ENCODE data around the gene ZNF883. TPM values are rescaled to one million over a fixed set of nuclear protein-coding genes. Genes with fewer than 3 reads are reported as not detected.

ZNF883 gene
- total and polyA plus RNA-seq, 4 experiments from 2014 or later, result 0.67 to 1.7 (median 1.2) TPM

GRCh38 chr9:113026200-113026599 is 14.2 kb upstream of the ZNF883 start:
- H3K4me1 Mint-ChIP-seq, result no peaks in the 10 kb centered on the region
- Histone ChIP-seq H3K4me3 (ENCODE audit: low read length in 2 of 2) (no peak overlapping the region), H3K36me3 (ENCODE audit: insufficient read depth, low read length) (no peaks in the 10 kb centered on the region), H3K27ac (ENCODE audit: low read depth, low read length) (no peak overlapping the region), H3K4me1 (ENCODE audit: insufficient read depth, low read length) (no peaks in the 10 kb centered on the region), H3K27me3 (ENCODE audit: insufficient read depth, low read length) (no peaks in the 10 kb centered on the region), H3K9me3 (ENCODE audit: control insufficient read depth in 1 of 2, low read length in 2 of 2) (peaks cover 0 to 13% of the 10 kb centered on the region in 2 donors)
- no peak for DNase-seq
- ChIA-PET CTCF (ENCODE audit: partially characterized antibody) (no interaction called here), POLR2A (ENCODE audit: partially characterized antibody) (no interaction called here)
- intact Hi-C loops (cut with micrococcal nuclease), result no loop called here
- no peaks in the 10 kb centered on the region for H3K27me3 Mint-ChIP-seq
- no peak overlapping the region for H3K4me3 Mint-ChIP-seq
- H3K36me3 Mint-ChIP-seq, result peaks cover 2 to 19% of the 10 kb centered on the region in 2 donors
- H3K27ac Mint-ChIP-seq, result no peak overlapping the region
- H3K9me3 Mint-ChIP-seq, result peaks cover 5 to 85% (median 73%) of the 10 kb centered on the region in 8 donors

GRCh38 chr9:113018247-113018646 is 6.3 kb upstream of the ZNF883 start:
- peak overlapping the region in 1 of 7 donors; percentile 73 for H3K27ac Mint-ChIP-seq
- H3K4me1 ChIP-seq (ENCODE audit: insufficient read depth, low read length), result no peaks in the 10 kb centered on the region
- intact Hi-C loops (cut with micrococcal nuclease), result no loop called here
- H3K27me3 ChIP-seq (ENCODE audit: insufficient read depth, low read length), result no peaks in the 10 kb centered on the region
- peaks cover 0 to 82% (median 67%) of the 10 kb centered on the region in 8 donors for H3K9me3 Mint-ChIP-seq
- peaks cover 5% of the 10 kb centered on the region in 2 donors for H3K36me3 Mint-ChIP-seq
- DNase-seq, result no peak
- ChIA-PET POLR2A (ENCODE audit: partially characterized antibody) (no interaction called here), CTCF (ENCODE audit: partially characterized antibody) (no interaction called here)
- no peak overlapping the region for H3K4me3 ChIP-seq (ENCODE audit: low read length in 2 of 2)
- H3K27ac ChIP-seq (ENCODE audit: low read depth, low read length), result no peak overlapping the region
- no peaks in the 10 kb centered on the region for H3K4me1 Mint-ChIP-seq
- no peak overlapping the region for H3K4me3 Mint-ChIP-seq
- peaks cover 0 to 7% of the 10 kb centered on the region in 2 donors for H3K9me3 ChIP-seq (ENCODE audit: control insufficient read depth in 1 of 2, low read length in 2 of 2)
- H3K36me3 ChIP-seq (ENCODE audit: insufficient read depth, low read length), result no peaks in the 10 kb centered on the region
- H3K27me3 Mint-ChIP-seq, result peaks cover 2 to 4% of the 10 kb centered on the region in 2 donors

- peaks cover 6 to 19% of the 10 kb centered on the region in 2 donors for H3K36me3 Mint-ChIP-seq
- H3K4me3 Mint-ChIP-seq, result peak overlapping the region in 6 of 8 donors; percentile 5 to 84 (median 78)
- no peak overlapping the region for H3K27ac Mint-ChIP-seq
- Histone ChIP-seq H3K4me3 (ENCODE audit: low read length in 2 of 2) (no peak overlapping the region), H3K4me1 (ENCODE audit: insufficient read depth, low read length) (no peaks in the 10 kb centered on the region), H3K9me3 (ENCODE audit: control insufficient read depth in 1 of 2, low read length in 2 of 2) (no peaks in the 10 kb centered on the region), H3K27ac (ENCODE audit: low read depth, low read length) (no peak overlapping the region), H3K27me3 (ENCODE audit: insufficient read depth, low read length) (no peaks in the 10 kb centered on the region), H3K36me3 (ENCODE audit: insufficient read depth, low read length) (no peaks in the 10 kb centered on the region)
- H3K9me3 Mint-ChIP-seq, result peaks cover 4 to 80% (median 55%) of the 10 kb centered on the region in 8 donors
- peaks cover 8 to 10% of the 10 kb centered on the region in 2 donors for H3K27me3 Mint-ChIP-seq
- intact Hi-C loops (cut with micrococcal nuclease), result no loop called here
- POLR2A ChIA-PET (ENCODE audit: partially characterized antibody), result no interaction called here
- CTCF ChIA-PET (ENCODE audit: partially characterized antibody), result no interaction called here
- no peak for DNase-seq
- peaks cover 0 to 11% (median 2%) of the 10 kb centered on the region in 4 donors for H3K4me1 Mint-ChIP-seq
These were observed 500 bp upstream of the ZNF883 start for GRCh38 chr9:113012492-113012891.

- Histone ChIP-seq H3K36me3 (ENCODE audit: insufficient read depth, low read length) (no peaks in the 10 kb centered on the region), H3K9me3 (ENCODE audit: control insufficient read depth in 1 of 2, low read length in 2 of 2) (no peaks in the 10 kb centered on the region), H3K4me1 (ENCODE audit: insufficient read depth, low read length) (no peaks in the 10 kb centered on the region), H3K27me3 (ENCODE audit: insufficient read depth, low read length) (no peaks in the 10 kb centered on the region), H3K4me3 (ENCODE audit: low read length in 2 of 2) (no peak overlapping the region), H3K27ac (ENCODE audit: low read depth, low read length) (no peak overlapping the region)
- Mint-ChIP-seq H3K9me3 (peaks cover 11 to 80% (median 55%) of the 10 kb centered on the region in 8 donors), H3K4me3 (no peak overlapping the region), H3K4me1 (no peaks in the 10 kb centered on the region), H3K27me3 (peaks cover 0 to 3% of the 10 kb centered on the region in 2 donors), H3K36me3 (peaks cover 11 to 47% of the 10 kb centered on the region in 2 donors), H3K27ac (no peak overlapping the region)
- intact Hi-C loops (cut with micrococcal nuclease), result no loop called here
- ChIA-PET POLR2A (ENCODE audit: partially characterized antibody) (no interaction called here), CTCF (ENCODE audit: partially characterized antibody) (no interaction called here)
- DNase-seq, result no peak
These were observed 6.2 kb downstream of the ZNF883 start for GRCh38 chr9:113005777-113006176.

GRCh38 chr9:112997236-112997941 is 14.6 kb downstream of the ZNF883 start:
- CTCF ChIA-PET (ENCODE audit: partially characterized antibody), result no interaction called here
- H3K4me3 ChIP-seq (ENCODE audit: low read length in 2 of 2), result no peak overlapping the region
- no peak overlapping the region for H3K27ac ChIP-seq (ENCODE audit: low read depth, low read length)
- POLR2A ChIA-PET (ENCODE audit: partially characterized antibody), result no interaction called here
- H3K9me3 Mint-ChIP-seq, result peaks cover 7 to 87% (median 75%) of the 10 kb centered on the region in 8 donors
- intact Hi-C loops (cut with micrococcal nuclease), result no loop called here
- no peaks in the 10 kb centered on the region for H3K4me1 Mint-ChIP-seq
- H3K4me1 ChIP-seq (ENCODE audit: insufficient read depth, low read length), result no peaks in the 10 kb centered on the region
- H3K36me3 ChIP-seq (ENCODE audit: insufficient read depth, low read length), result no peaks in the 10 kb centered on the region
- H3K4me3 Mint-ChIP-seq, result no peak overlapping the region
- peaks cover 22 to 42% of the 10 kb centered on the region in 2 donors for H3K36me3 Mint-ChIP-seq
- H3K27me3 ChIP-seq (ENCODE audit: insufficient read depth, low read length), result no peaks in the 10 kb centered on the region
- H3K27ac Mint-ChIP-seq, result no peak overlapping the region
- peaks cover 0 to 33% of the 10 kb centered on the region in 2 donors for H3K9me3 ChIP-seq (ENCODE audit: control insufficient read depth in 1 of 2, low read length in 2 of 2)
- no peak for DNase-seq
- H3K27me3 Mint-ChIP-seq, result peaks cover 0 to 1% of the 10 kb centered on the region in 2 donors

GRCh38 chr9:112971415-112971814 is 40.6 kb downstream of the ZNF883 start:
- Histone ChIP-seq H3K9me3 (ENCODE audit: control insufficient read depth in 1 of 2, low read length in 2 of 2) (no peaks in the 10 kb centered on the region), H3K4me1 (ENCODE audit: insufficient read depth, low read length) (no peaks in the 10 kb centered on the region), H3K27ac (ENCODE audit: low read depth, low read length) (no peak overlapping the region), H3K27me3 (ENCODE audit: insufficient read depth, low read length) (no peaks in the 10 kb centered on the region), H3K4me3 (ENCODE audit: low read length in 2 of 2) (no peak overlapping the region), H3K36me3 (ENCODE audit: insufficient read depth, low read length) (no peaks in the 10 kb centered on the region)
- ChIA-PET CTCF (ENCODE audit: partially characterized antibody) (no interaction called here), POLR2A (ENCODE audit: partially characterized antibody) (no interaction called here)
- intact Hi-C loops (cut with micrococcal nuclease), result no loop called here
- Mint-ChIP-seq H3K27ac (no peak overlapping the region), H3K36me3 (no peaks in the 10 kb centered on the region), H3K4me3 (no peak overlapping the region), H3K4me1 (no peaks in the 10 kb centered on the region), H3K27me3 (peaks cover 10 to 17% of the 10 kb centered on the region in 2 donors), H3K9me3 (peaks cover 0 to 25% (median 6%) of the 10 kb centered on the region in 8 donors)
- DNase-seq, result no peak

- Mint-ChIP-seq H3K36me3 (no peaks in the 10 kb centered on the region), H3K27ac (no peak overlapping the region), H3K4me1 (no peaks in the 10 kb centered on the region), H3K9me3 (peaks cover 0 to 23% (median 6%) of the 10 kb centered on the region in 8 donors), H3K4me3 (no peak overlapping the region), H3K27me3 (peaks cover 10 to 17% of the 10 kb centered on the region in 2 donors)
- H3K4me1 ChIP-seq (ENCODE audit: insufficient read depth, low read length), result no peaks in the 10 kb centered on the region
- no peak overlapping the region for H3K4me3 ChIP-seq (ENCODE audit: low read length in 2 of 2)
- DNase-seq, result no peak
- no peak overlapping the region for H3K27ac ChIP-seq (ENCODE audit: low read depth, low read length)
- ChIA-PET POLR2A (ENCODE audit: partially characterized antibody) (no interaction called here), CTCF (ENCODE audit: partially characterized antibody) (no interaction called here)
- H3K27me3 ChIP-seq (ENCODE audit: insufficient read depth, low read length), result no peaks in the 10 kb centered on the region
- no peaks in the 10 kb centered on the region for H3K9me3 ChIP-seq (ENCODE audit: control insufficient read depth in 1 of 2, low read length in 2 of 2)
- intact Hi-C loops (cut with micrococcal nuclease), result no loop called here
- H3K36me3 ChIP-seq (ENCODE audit: insufficient read depth, low read length), result no peaks in the 10 kb centered on the region
These were observed 41.1 kb downstream of the ZNF883 start for GRCh38 chr9:112970939-112971338.
